ENCODE measurements around the gene GRIK5.

- TF ChIP-seq CTCF (IDR thresholded peaks at IDR 0.05; ENCODE audit: poor library complexity, severe bottlenecking) (no peak), MXI1 (conservative IDR thresholded peaks at IDR 0.05; ENCODE audit: poor library complexity, severe bottlenecking) (no peak)
These were observed 4.7 kb upstream of the GRIK5 start for GRCh38 chr19:42074513-42075363.
